HG02973 (cell line): ENCODE data around the gene LPXN.

Experiments
- ATAC-seq: cut with Tn5 transposase; IDR thresholded peaks from one replicate; pipeline ENCODE4 v1.9.1; 2021; ENCODE audit warnings: moderate library complexity; ENCODE audit not compliant: unreplicated experiment

The LPXN gene

DNA sequence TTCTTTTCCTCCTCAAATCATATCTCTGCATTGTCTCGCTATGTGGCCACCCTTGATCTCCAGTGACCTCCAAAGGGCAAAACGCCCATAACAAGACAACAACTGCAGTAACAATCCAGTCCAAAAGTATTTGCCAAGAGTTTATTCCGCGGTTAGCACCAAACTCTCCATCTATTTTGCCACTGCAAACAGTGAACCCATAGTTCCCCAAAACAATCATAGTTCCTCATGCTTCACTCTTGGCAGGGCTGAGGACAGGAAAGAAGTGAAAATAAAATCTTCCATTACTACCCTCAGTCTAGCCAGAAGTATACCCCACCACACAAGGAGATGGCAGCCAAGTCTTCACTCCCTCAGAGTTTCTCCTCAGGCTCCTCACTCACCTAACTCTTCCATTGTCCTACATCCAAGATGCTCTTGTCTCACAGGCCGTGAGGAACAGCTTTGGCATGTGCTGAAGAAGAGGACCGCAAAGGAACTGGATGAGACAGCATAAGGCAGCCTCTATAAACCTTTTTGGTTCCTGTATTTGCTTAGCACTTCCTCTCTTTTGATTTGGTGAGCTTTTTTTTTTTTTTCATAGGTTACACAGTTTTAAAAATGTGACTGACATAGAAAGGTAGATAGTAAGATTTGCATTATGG is at the start of gene LPXN:
Gene LPXN (minus strand): TSS at position 480 of the 644 bp plus-strand sequence. CDS start 84 bp downstream, at position 396.
- ATAC-seq, result no peak

DNA sequence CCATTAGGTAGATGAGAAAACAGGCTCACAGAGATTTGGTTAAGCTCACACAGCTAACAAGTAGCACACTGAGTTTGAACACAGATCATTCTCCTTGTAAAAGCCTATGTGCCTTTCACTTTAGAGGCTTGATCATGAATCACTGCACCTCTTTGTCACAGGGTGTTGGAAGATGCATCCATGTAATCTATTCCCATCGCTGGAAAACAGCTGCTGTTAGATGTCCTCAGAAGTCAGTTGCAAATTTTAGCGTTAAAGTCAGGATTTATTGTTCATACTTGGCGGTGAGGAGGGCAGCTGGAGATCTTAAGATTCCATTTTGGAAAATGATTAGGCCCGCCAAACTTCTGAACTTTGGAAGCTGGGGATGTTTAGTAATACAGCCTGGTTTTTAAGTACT is 49.4 kb upstream of the LPXN start:
- no peak for ATAC-seq

- ATAC-seq, result no peak
These were observed 46.7 kb upstream of the LPXN start, which contains the start of gene CNTF for GRCh38 chr11:58622344-58622743. Gene CNTF, plus strand, starts transcription at chr11:58622665. Its CDS starts 88 bp downstream, at chr11:58622753.

- no peak for ATAC-seq
These were observed 46.1 kb upstream of the LPXN start for GRCh38 chr11:58621586-58622262.

- no peak for ATAC-seq
These were observed 42.4 kb upstream of the LPXN start for GRCh38 chr11:58617976-58618557.

DNA sequence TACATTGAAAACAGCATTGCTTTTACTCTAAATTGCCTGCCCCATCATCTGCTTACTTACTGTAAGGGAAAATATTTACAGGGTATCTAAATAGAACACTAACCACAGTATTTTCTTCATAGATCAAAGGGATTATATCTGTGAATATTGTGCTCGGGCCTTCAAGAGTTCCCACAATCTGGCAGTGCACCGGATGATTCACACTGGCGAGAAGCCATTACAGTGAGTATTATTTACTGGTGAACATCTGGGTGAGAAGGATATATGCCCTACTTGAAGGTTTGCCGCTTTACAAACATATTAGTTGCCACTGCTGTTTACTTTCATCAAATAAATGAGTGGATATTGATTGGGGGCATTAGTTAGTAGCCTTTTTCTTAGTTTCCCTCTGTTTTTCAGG is 40.9 kb upstream of the LPXN start:
- ATAC-seq, result no peak

DNA sequence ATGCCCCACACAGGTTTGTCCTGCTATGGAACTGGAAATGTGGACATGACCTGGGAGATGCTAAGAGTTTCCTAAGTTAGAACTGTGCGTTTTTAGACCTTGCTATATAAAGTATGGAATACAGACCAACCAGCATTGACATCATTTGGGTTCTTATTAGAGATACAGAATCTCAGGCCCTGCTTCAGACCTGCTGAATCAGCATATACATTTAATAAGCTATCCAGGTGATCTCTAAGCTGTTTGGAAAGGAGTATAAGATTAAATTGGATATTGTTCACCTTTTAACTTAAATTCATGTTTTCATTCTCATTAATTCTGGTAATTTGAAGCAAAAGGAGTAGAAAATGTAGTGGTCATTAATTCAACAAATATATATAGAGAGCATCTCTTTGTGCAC is 39.9 kb upstream of the LPXN start:
- no peak for ATAC-seq

- no peak for ATAC-seq
These were observed 37.6 kb upstream of the LPXN start for GRCh38 chr11:58613228-58613627.

DNA sequence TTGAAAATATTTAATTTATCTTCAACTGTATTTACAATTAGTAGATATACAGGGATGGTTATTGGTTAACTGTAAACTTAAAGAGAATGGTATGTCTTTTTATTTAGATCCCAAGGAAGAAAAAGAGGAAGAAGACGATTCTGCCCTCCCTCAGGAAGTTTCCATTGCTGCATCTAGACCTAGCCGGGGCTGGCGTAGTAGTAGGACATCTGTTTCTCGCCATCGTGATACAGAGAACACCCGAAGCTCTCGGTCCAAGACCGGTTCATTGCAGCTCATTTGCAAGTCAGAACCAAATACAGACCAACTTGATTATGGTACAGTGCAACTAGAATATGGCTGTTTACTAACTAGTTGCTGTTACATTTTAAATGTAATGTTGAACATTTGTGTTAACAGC is 34.1 kb upstream of the LPXN start:
- no peak for ATAC-seq

DNA sequence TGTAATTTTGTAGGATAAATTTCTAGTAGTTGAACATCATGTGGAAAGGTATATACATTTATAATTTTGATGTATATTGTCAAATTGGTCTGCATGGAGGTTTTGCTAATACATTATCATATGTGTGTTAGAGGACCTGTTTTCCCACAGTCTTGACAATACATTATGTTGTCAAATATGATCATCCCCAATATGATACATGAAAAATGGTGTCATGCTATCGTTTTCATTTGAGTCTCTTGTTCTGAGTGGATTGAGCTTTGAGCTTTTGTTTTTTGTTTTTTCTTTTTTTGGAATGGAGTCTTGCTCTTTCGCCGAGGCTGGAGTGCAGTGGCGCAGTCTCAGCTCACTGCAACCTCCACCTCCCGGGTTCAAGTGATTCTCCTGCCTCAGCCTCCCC is 32.7 kb upstream of the LPXN start:
- no peak for ATAC-seq

- ATAC-seq, result no peak
These were observed 31.5 kb upstream of the LPXN start for GRCh38 chr11:58606930-58607714.

DNA sequence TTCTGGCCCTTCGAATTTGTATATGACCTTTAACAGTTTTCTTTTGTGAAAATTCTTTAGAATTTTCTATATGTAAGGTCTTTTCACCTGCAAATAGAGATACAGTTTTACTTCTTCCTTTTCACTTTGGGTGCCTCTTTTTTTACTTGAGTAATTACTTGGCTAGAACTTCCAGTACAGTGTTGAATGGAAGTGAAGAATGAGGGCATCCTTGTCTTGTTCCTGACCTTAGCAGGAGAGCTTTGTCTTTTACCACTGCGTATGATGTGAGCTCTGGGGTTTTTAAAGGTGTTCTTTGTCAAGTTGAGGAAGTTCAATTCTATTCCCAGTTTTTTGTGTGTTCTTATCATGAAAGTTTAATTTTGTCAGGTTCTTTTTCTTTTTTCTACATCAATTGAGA is 24.9 kb upstream of the LPXN start:
- ATAC-seq, result no peak

- ATAC-seq, result no peak
These were observed 22.0 kb upstream of the LPXN start for GRCh38 chr11:58597486-58598144.

DNA sequence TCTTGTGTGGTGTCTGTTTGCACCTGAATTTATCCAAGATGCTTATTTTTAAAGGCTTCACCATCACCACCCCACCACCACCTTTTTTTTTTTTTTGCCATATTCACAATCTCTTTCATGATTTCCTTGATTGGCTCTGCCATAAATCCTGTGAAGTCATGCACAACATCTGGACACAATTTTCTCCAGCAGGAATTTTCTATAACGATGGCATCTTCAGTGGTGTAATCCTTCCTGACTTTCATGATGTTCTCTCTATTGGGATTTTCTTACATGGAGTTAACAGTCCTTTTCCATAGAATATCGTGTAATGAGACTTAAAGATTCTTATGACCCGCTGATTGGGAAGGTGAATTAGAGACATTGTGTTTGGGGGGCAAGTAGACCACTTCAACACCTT is 21.0 kb upstream of the LPXN start:
- no peak for ATAC-seq

DNA sequence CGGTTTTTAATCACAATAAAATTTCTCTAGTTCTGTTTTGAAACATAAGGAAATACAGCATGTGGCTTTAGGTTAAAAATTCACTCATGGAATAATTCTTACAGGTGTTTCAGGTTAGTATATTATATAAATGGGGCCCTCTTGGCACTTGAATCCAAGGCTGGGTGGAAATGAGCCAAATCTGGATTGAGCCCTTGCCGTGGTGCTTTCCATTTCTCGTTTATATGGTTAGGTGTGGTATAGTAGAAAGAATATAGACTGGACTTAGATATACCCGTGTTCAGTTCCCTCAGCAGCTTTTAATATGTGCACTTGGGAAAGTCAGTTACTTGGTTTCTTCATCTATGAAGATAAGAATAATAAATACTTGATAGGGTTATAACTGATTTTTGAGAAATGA is 19.2 kb upstream of the LPXN start:
- no peak for ATAC-seq

GRCh38 chr11:58592760-58593472 is 17.3 kb upstream of the LPXN start:
- ATAC-seq, result no peak

- no peak for ATAC-seq
These were observed 16.0 kb upstream of the LPXN start for GRCh38 chr11:58591659-58592058.

DNA sequence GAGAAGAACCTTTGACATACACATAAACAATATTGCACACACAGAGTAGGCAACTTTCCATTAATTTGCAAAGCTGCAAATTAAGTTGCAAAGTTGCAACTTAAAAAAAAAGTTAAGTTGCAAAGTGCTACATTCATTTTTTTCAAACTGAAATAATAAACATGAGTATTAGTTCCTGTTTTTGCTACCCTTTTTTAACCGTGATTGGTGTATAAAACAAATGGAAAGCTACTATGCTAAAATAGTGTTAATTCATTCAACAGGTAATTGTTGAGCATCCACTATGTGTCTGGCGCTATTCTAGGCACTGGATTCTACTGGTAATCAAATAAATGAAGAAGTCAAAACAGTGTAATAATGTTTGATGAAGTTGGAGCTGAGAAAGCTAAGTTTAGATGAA is 11.3 kb upstream of the LPXN start:
- no peak for ATAC-seq

GRCh38 chr11:58582437-58582836 is 6.8 kb upstream of the LPXN start:
- ATAC-seq, result no peak

DNA sequence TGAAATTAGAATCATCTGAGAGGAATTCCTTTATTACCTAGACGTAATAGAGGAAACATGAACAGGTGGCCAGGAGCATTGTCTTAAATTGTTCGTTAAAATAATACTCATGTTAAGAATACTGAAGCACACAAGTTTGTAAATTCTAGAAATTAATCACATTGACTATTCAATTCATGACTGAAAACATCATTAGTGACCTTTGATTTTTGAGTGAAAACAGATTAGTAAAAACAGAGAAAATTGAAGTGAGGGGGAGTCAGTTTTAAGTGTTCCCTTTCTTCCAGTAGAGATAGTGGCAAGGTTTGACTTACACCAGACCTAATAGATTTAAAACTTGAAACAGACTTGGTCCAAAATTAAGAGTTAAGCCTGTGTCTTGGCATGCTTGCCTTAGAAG is 4.7 kb upstream of the LPXN start:
- no peak for ATAC-seq
